GM12878 (cell line): ENCODE results near the gene SELENOO. TPM values are rescaled to one million over a fixed set of nuclear protein-coding genes. Genes with fewer than 3 reads are reported as not detected.
A peak's percentile ranks its signal among the peaks of the same experiment; 100 is the strongest.

Source experiments
- ATAC-seq: fragments of 200-7000 bp; cut with Tn5 transposase; 3 replicates; pipeline ENCODE4 v1.9.1; 2020; ENCODE audit warnings: mild to moderate bottlenecking, moderate library complexity
- BruUV-seq: library from RNA; stranded (reverse); fragments of 400-500 nt; replicated peaks from 2 replicates; lab custom pipeline; 2021; lab: Mats Ljungman, UMichigan
- CTCF ChIA-PET: fragments of 300-600 bp; sonication (Branson Sonifier 250); formaldehyde crosslinking; extraction: SDS; loops from one replicate; lab custom pipeline; 2021; ENCODE audit warnings: inconsistent platforms; lab: Yijun Ruan, JAX
- POLR2A ChIA-PET: fragments of 350-600 bp; formaldehyde crosslinking; extraction: SDS; loops from one replicate; lab custom pipeline; 2021; ENCODE audit warnings: inconsistent platforms; lab: Charles Lee
- RAD21 ChIA-PET: fragments of 300-600 bp; sonication (Branson Sonifier 250); formaldehyde crosslinking; loops from one replicate; lab custom pipeline; 2023; ENCODE audit warnings: antibody characterized with exemption; ENCODE audit not compliant: unreplicated experiment; lab: Charles Lee
- SMC1A ChIA-PET: fragments of 300-600 bp; sonication (Branson Sonifier 250); formaldehyde crosslinking; loops from one replicate; lab custom pipeline; 2023; ENCODE audit not compliant: unreplicated experiment, uncharacterized antibody; lab: Charles Lee
- DNase-seq: peaks from one replicate; pipeline ENCODE4 v3.0.0-alpha.2; 2011; ENCODE audit warnings: low read depth, low spot score
- FAIRE-seq: peaks from 3 replicates; lab custom pipeline; 2011; peaks lifted over from hg19 to GRCh38; lab: Jason Lieb, UNC
- H2AFZ ChIP-seq: 2 replicates; pipeline ENCODE4 v1.6.0; 2011; ENCODE audit warnings: low read depth, low read length, control low read depth; ENCODE audit not compliant: control insufficient read depth
- H3K27ac ChIP-seq: 2 replicates; pipeline ENCODE4 v1.5.1; 2011; ENCODE audit warnings: control low read depth; ENCODE audit not compliant: control insufficient read depth, insufficient read depth
- H3K27me3 ChIP-seq, 2 experiments: replicated peaks in 1 of 2; 2 replicates each; pipeline versions ENCODE4 v1.6.0 to v1.6.1; 2011; ENCODE audit warnings: low read length in 1 of 2; ENCODE audit not compliant: control insufficient read depth in 2 of 2, insufficient read depth in 2 of 2
- H3K36me3 ChIP-seq, 2 experiments: 2 replicates each; pipeline ENCODE4 v1.5.1; 2011; ENCODE audit warnings: low read length in 1 of 2; ENCODE audit not compliant: control insufficient read depth in 2 of 2, insufficient read depth in 2 of 2
- H3K4me1 ChIP-seq: 2 replicates; pipeline ENCODE4 v1.6.1; 2011; ENCODE audit warnings: mild to moderate bottlenecking, low read length, moderate library complexity, mixed read lengths; ENCODE audit not compliant: control insufficient read depth, insufficient read depth
- H3K4me2 ChIP-seq: 2 replicates; pipeline ENCODE4 v1.6.0; 2011; ENCODE audit warnings: control low read depth; ENCODE audit not compliant: control insufficient read depth, insufficient read depth
- H3K4me3 ChIP-seq: fragments of 200-600 bp; sonication (generic); 2 replicates; pipeline ENCODE4 v1.5.1; 2016
- H3K79me2 ChIP-seq: 2 replicates; pipeline ENCODE4 v1.6.0; 2011; ENCODE audit warnings: low read length; ENCODE audit not compliant: control insufficient read depth, insufficient read depth
- H3K9ac ChIP-seq: 2 replicates; pipeline ENCODE4 v1.8.0; 2011; ENCODE audit warnings: low read length, control low read depth, mixed read lengths; ENCODE audit not compliant: control insufficient read depth, insufficient read depth
- H3K9me3 ChIP-seq: replicated peaks from 3 replicates; pipeline ENCODE4 v1.5.1; 2011; ENCODE audit warnings: mild to moderate bottlenecking, low read length; ENCODE audit not compliant: control insufficient read depth, insufficient read depth
- H4K20me1 ChIP-seq: 2 replicates; pipeline ENCODE4 v1.6.0; 2011; ENCODE audit not compliant: control insufficient read depth, insufficient read depth
- ATF3 ChIP-seq: IDR thresholded peaks from 2 replicates; pipeline ENCODE4 v1.6.1; 2011; ENCODE audit warnings: low read depth, mild to moderate bottlenecking, low read length, moderate library complexity, borderline replicate concordance; ENCODE audit errors: extremely low read depth
- CBFB ChIP-seq: IDR thresholded peaks from 2 replicates; pipeline ENCODE4 v1.6.1; 2016; ENCODE audit warnings: antibody characterized with exemption, low read depth
- ETV6 ChIP-seq, 2 experiments: fragments of 450-650 bp in 1 of 2; IDR thresholded peaks in 1 of 2; conservative IDR thresholded peaks in 1 of 2; 2 replicates each; pipeline ENCODE4 v1.6.1; 2014; ENCODE audit warnings: antibody characterized with exemption in 1 of 2, borderline replicate concordance in 1 of 2, low read depth in 1 of 2, mild to moderate bottlenecking in 1 of 2, moderate library complexity in 1 of 2
- KDM1A ChIP-seq: fragments of 200-600 bp; sonication (generic); IDR thresholded peaks from 2 replicates; pipeline ENCODE4 v1.6.1; 2016; ENCODE audit warnings: borderline replicate concordance
- MXI1 ChIP-seq: fragments of 150-350 bp; IDR thresholded peaks from 2 replicates; pipeline ENCODE4 v1.6.1; 2011; ENCODE audit warnings: low read depth, mild to moderate bottlenecking, inconsistent platforms, low read length, improper control_type of control experiment
- NFIC ChIP-seq: IDR thresholded peaks from 2 replicates; pipeline ENCODE4 v1.6.1; 2012; ENCODE audit warnings: low read depth, mild to moderate bottlenecking, inconsistent platforms, low read length, moderate library complexity
- NFYB ChIP-seq: IDR thresholded peaks from 2 replicates; pipeline ENCODE4 v1.6.1; 2011; ENCODE audit warnings: low read depth, mild to moderate bottlenecking, low read length, improper control_type of control experiment, moderate library complexity; ENCODE audit not compliant: insufficient read depth
- PML ChIP-seq: IDR thresholded peaks from 2 replicates; pipeline ENCODE4 v1.6.1; 2012; ENCODE audit warnings: low read length, inconsistent platforms
- POLR2A ChIP-seq: IDR thresholded peaks from 2 replicates; pipeline ENCODE4 v1.6.1; 2011; ENCODE audit warnings: low read depth, mild to moderate bottlenecking, low read length
- POLR2AphosphoS2 ChIP-seq: IDR thresholded peaks from 2 replicates; pipeline ENCODE4 v1.6.1; 2011; ENCODE audit warnings: low read depth, mild to moderate bottlenecking, low read length, improper control_type of control experiment, moderate library complexity
- RCOR1 ChIP-seq: conservative IDR thresholded peaks from 2 replicates; pipeline ENCODE4 v1.6.1; 2012; ENCODE audit warnings: low read depth, low read length, improper control_type of control experiment
- REST ChIP-seq: IDR thresholded peaks from 2 replicates; pipeline ENCODE4 v1.6.1; 2012; ENCODE audit warnings: mild to moderate bottlenecking, low read depth, low read length
- ZNF217 ChIP-seq: fragments of 450-650 bp; IDR thresholded peaks from 2 replicates; pipeline ENCODE4 v1.6.1; 2017; ENCODE audit warnings: antibody characterized with exemption, mild to moderate bottlenecking
- ZNF384 ChIP-seq: IDR thresholded peaks from 2 replicates; pipeline ENCODE4 v1.6.1; 2012; ENCODE audit warnings: low read depth, mild to moderate bottlenecking, low read length, improper control_type of control experiment, borderline replicate concordance
- ZNF592 ChIP-seq: fragments of 450-650 bp; IDR thresholded peaks from 2 replicates; pipeline ENCODE4 v1.6.1; 2017; ENCODE audit warnings: mild to moderate bottlenecking, moderate library complexity
- WGBS: methylation state at CpG from one replicate; pipeline ENCODE4 v1.1.6; 2016; ENCODE audit warnings: low lambda C conversion rate; ENCODE audit not compliant: insufficient replicate concordance, insufficient coverage; ENCODE audit errors: missing lambda C conversion rate; 5-methylcytosine and 5-hydroxymethylcytosine counted together
- in situ Hi-C: fragments of 300-500 bp; cut with MboI; formaldehyde crosslinking; loops from 9 replicates; pipeline ENCODE4 v1.14.3; 2018; ENCODE audit warnings: mixed read lengths
- intact Hi-C: fragments of 100-400 bp; cut with micrococcal nuclease; formaldehyde crosslinking; loops from one replicate; pipeline ENCODE4 v1.14.2; 2022; ENCODE audit not compliant: unreplicated experiment
- polyA plus RNA-seq, 11 experiments: library from polyadenylated mRNA; depleted of rRNA in 4 of 11; unstranded in 6 of 11; stranded (reverse) in 5 of 11; fragments of >200 nt; fragmentation: Nextera tagmentation in 4 of 11; fragmentation: Illumina TruSeq in 1 of 11; extraction: Ambion mirVana in 4 of 11; extraction: Trizol in 1 of 11; gene quantifications; 1 replicate in 1 of 11; 2 replicates in 10 of 11; pipeline versions ENCODE4 v1.2.1 to v1.2.3, GENCODE V29; 2011 to 2016; ENCODE audit warnings: inconsistent platforms in 2 of 11, missing spikeins in 2 of 11, low read depth in 1 of 11
- total RNA-seq, 4 experiments: library from RNA; depleted of rRNA in 3 of 4; stranded (reverse); fragments of >200 nt in 3 of 4; fragmentation: Illumina TruSeq in 1 of 4; extraction: Trizol in 1 of 4; gene quantifications; 2 replicates each; pipeline versions ENCODE4 v1.2.1 to v1.2.3, GENCODE V29; 2013 to 2021

SELENOO gene
- total and polyA plus RNA-seq, 10 of the 15 experiments (the other 5 are each of a cell fraction or from before 2014, with no cell fraction given) = 0.42 to 23.3 (median 3.3) TPM

GRCh38 chr22:50192436-50193204, 8.2 kb upstream of the SELENOO start:
- DNase-seq (no peak), ATAC-seq (peak; percentile 5), FAIRE-seq (peak; percentile 88)
- ChIA-PET RAD21 (interaction anchor here (1.2 to 2.1 kb wide), 2 partner anchors 44 to 262 kb away, joined by 3 to 5 read pairs; no protein-coding TSS in a partner anchor), SMC1A (no interaction called here), POLR2A (interaction anchor here (1.0 to 2.2 kb wide), 2 partner anchors 9 to 21 kb away, joined by 3 to 5 read pairs; no protein-coding TSS in a partner anchor), CTCF (interaction anchor here (0.8 to 1.3 kb wide), 2 partner anchors 43 to 50 kb away, joined by 3 read pairs; no protein-coding TSS in a partner anchor)
- Histone ChIP-seq H3K79me2 (peaks cover 57% of the 10 kb centered on the region), H3K27me3 (no peaks in the 10 kb centered on the region), H3K9ac (peak overlapping the region; percentile 89), H3K27ac (peak overlapping the region; percentile 98), H2AFZ (no peak overlapping the region), H4K20me1 (no peaks in the 10 kb centered on the region), H3K4me1 (peaks cover 67% of the 10 kb centered on the region), H3K36me3 (peaks cover 0 to 36% of the 10 kb centered on the region in 2 experiments; a peak in 3 of 4 replicates), H3K4me3 (peak overlapping the region; percentile 64), H3K9me3 (no peaks in the 10 kb centered on the region), H3K4me2 (peak overlapping the region; percentile 90)
- 5% methylated on average over 20 of the region's 25 CpGs for WGBS
- intact Hi-C loops (loop anchor here (10.0 kb wide), 1 partner anchor 258 kb away; no protein-coding TSS in a partner anchor), in situ Hi-C loops (no loop called here)
- BruUV-seq = no TSS peak
- TF ChIP-seq ETV6 (conservative IDR thresholded peaks at IDR 0.05 in 1 of 2, IDR thresholded peaks at IDR 0.05 in 1 of 2; ENCODE audit: borderline replicate concordance in 1 of 2, low read depth in 1 of 2) (0 out of 4 replicates have a peak, but pooled peaks of 1 of the 2 experiments have one; percentile 28), CBFB (no peak; the same call in 1 of the 2 replicates), ZNF592 (no peak), RCOR1 (no peak), NFYB (no peak), MXI1 (peak; percentile 16; the same call in 1 of the 2 replicates), ZNF384 (no peak), POLR2AphosphoS2 (peak; percentile 28; the same call in 1 of the 2 replicates), NFIC (no peak), REST (no peak), PML (no peak), POLR2A (peak; percentile 59), ZNF217 (no peak), ATF3 (no peak), KDM1A (no peak)
